ENCODE data around the gene RPL15.
"Not testable (repeated sequence)": the region's sequence is repeated elsewhere in the genome, so short reads cannot be mapped to it uniquely, and the experiment has no call there.

DNA sequence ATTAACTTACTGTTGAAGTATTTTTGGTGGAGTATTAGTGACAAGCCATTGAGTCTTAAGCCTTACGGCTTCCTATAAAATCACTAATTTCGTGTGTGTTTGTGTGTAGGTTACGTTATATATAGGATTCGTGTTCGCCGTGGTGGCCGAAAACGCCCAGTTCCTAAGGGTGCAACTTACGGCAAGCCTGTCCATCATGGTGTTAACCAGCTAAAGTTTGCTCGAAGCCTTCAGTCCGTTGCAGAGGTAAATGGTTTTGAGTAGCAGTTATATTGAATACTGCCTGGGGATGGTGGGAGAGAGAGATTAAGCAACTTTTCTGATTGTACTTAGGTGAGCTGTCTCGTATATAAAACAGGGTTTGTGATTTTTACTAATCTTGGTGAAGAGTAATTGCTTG lies 1.4 kb downstream of the RPL15 start:
- TF ChIP-seq, protein P1, sequence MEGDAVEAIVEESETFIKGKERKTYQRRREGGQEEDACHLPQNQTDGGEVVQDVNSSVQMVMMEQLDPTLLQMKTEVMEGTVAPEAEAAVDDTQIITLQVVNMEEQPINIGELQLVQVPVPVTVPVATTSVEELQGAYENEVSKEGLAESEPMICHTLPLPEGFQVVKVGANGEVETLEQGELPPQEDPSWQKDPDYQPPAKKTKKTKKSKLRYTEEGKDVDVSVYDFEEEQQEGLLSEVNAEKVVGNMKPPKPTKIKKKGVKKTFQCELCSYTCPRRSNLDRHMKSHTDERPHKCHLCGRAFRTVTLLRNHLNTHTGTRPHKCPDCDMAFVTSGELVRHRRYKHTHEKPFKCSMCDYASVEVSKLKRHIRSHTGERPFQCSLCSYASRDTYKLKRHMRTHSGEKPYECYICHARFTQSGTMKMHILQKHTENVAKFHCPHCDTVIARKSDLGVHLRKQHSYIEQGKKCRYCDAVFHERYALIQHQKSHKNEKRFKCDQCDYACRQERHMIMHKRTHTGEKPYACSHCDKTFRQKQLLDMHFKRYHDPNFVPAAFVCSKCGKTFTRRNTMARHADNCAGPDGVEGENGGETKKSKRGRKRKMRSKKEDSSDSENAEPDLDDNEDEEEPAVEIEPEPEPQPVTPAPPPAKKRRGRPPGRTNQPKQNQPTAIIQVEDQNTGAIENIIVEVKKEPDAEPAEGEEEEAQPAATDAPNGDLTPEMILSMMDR (IDR thresholded peaks at IDR 0.05; ENCODE audit: poor library complexity) = not testable (repeated sequence)
- TF ChIP-seq EZH2 (IDR thresholded peaks at IDR 0.05; ENCODE audit: borderline replicate concordance) = not testable (repeated sequence)
